Gastroesophageal sphincter (tissue), 3 donors: ENCODE measurements around the gene CDKAL1.

Experiments used
- EP300 ChIP-seq: sonication (generic); formaldehyde crosslinking; IDR thresholded peaks from one replicate; pipeline ENCODE4 v1.6.1; 2017; ENCODE audit warnings: antibody characterized with exemption, mild to moderate bottlenecking
- POLR2A ChIP-seq, 2 donors: fragments of 450-650 bp; IDR thresholded peaks; one replicate each; pipeline ENCODE4 v1.6.1; 2017; ENCODE audit warnings: antibody characterized with exemption in 2 of 2, mild to moderate bottlenecking in 2 of 2, moderate library complexity in 1 of 2
- POLR2AphosphoS5 ChIP-seq: sonication (generic); formaldehyde crosslinking; IDR thresholded peaks from one replicate; pipeline ENCODE4 v1.6.1; 2017; ENCODE audit warnings: antibody characterized with exemption
- TF ChIP-seq, protein P1 (sequence below), 4 experiments: fragments of 200-600 bp in 2 of 4; fragments of 450-650 bp in 2 of 4; sonication (generic) in 1 of 4; IDR thresholded peaks; one replicate each; pipeline ENCODE4 v1.5.1; 2017 to 2019; ENCODE audit warnings: antibody characterized with exemption in 4 of 4, mild to moderate bottlenecking in 2 of 4, moderate library complexity in 2 of 4

DNA sequence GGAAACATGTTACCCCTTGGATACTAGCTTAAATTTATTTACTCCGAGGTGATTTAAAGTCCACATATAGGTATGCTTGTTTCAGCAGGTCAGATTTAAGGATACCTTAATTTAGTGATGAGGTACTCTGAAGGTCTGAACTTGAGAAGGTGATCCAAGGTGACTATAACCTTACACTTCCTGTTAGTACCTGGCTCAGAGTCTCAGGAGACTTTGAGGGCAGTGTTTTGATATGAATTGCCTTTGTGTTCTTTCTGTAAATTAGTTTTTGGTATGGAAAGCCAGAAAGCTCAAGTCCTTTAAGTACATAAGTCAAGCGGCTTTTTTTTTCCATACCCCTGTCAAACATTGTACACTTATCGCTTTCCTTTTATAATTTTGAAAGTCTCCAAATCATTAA is 489.0 kb downstream of the CDKAL1 start:
- TF ChIP-seq, protein P1, sequence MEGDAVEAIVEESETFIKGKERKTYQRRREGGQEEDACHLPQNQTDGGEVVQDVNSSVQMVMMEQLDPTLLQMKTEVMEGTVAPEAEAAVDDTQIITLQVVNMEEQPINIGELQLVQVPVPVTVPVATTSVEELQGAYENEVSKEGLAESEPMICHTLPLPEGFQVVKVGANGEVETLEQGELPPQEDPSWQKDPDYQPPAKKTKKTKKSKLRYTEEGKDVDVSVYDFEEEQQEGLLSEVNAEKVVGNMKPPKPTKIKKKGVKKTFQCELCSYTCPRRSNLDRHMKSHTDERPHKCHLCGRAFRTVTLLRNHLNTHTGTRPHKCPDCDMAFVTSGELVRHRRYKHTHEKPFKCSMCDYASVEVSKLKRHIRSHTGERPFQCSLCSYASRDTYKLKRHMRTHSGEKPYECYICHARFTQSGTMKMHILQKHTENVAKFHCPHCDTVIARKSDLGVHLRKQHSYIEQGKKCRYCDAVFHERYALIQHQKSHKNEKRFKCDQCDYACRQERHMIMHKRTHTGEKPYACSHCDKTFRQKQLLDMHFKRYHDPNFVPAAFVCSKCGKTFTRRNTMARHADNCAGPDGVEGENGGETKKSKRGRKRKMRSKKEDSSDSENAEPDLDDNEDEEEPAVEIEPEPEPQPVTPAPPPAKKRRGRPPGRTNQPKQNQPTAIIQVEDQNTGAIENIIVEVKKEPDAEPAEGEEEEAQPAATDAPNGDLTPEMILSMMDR (IDR thresholded peaks at IDR 0.05), result no peak
- TF ChIP-seq POLR2A (IDR thresholded peaks at IDR 0.05), result no peak
- TF ChIP-seq POLR2AphosphoS5, result no peak
- no peak for TF ChIP-seq EP300
